Progenitor cell of endocrine pancreas (in vitro differentiated cells): ENCODE data around the gene SMIM36. TPM values are rescaled to one million over a fixed set of nuclear protein-coding genes. Genes with fewer than 3 reads are reported as not detected.

Source experiments
- DNase-seq: peaks from one replicate; pipeline ENCODE4 v3.0.0; 2021; ENCODE audit warnings: low spot score; ENCODE audit not compliant: unreplicated experiment
- H3K27ac Mint-ChIP-seq: 2 replicates; pipeline ENCODE4 v1.8.0; 2021; ENCODE audit warnings: mild to moderate bottlenecking, moderate library complexity, mixed read lengths
- H3K27me3 Mint-ChIP-seq: 2 replicates; pipeline ENCODE4 v1.8.0; 2021; ENCODE audit warnings: mixed read lengths
- H3K36me3 Mint-ChIP-seq: 2 replicates; pipeline ENCODE4 v1.8.0; 2022; ENCODE audit warnings: mixed read lengths; ENCODE audit not compliant: insufficient read depth
- H3K4me1 Mint-ChIP-seq: 2 replicates; pipeline ENCODE4 v1.8.0; 2021; ENCODE audit warnings: low read depth, mixed read lengths
- H3K4me3 Mint-ChIP-seq: 2 replicates; pipeline ENCODE4 v1.8.0; 2021; ENCODE audit warnings: low read depth, mild to moderate bottlenecking, moderate library complexity, mixed read lengths
- H3K9me3 Mint-ChIP-seq: 2 replicates; pipeline ENCODE4 v1.8.0; 2021; ENCODE audit warnings: low read depth, mixed read lengths
- CTCF ChIP-seq: fragments of 200-600 bp; sonication (generic); IDR thresholded peaks from one replicate; pipeline ENCODE4 v1.5.0; 2021; ENCODE audit warnings: antibody characterized with exemption, mild to moderate bottlenecking; ENCODE audit not compliant: unreplicated experiment
- total RNA-seq: library from RNA; stranded (reverse); gene quantifications from 2 replicates; pipeline ENCODE4 v1.2.1, GENCODE V29; 2021

Gene SMIM36
- total RNA-seq, 1 donor from 2014 or later = not detected

- no peak for TF ChIP-seq CTCF
- Mint-ChIP-seq H3K4me1 (peaks cover 19% of the 10 kb centered on the region), H3K27me3 (no peaks in the 10 kb centered on the region), H3K27ac (no peak overlapping the region), H3K9me3 (peaks cover 13% of the 10 kb centered on the region), H3K36me3 (peaks cover 25% of the 10 kb centered on the region), H3K4me3 (no peak overlapping the region)
- no peak for DNase-seq
These were observed 93.6 kb downstream of the SMIM36 start for GRCh38 chr17:55417411-55418268.

- DNase-seq = no peak
- no peaks in the 10 kb centered on the region for H3K27me3 Mint-ChIP-seq
- H3K4me1 Mint-ChIP-seq = peaks cover 19% of the 10 kb centered on the region
- H3K4me3 Mint-ChIP-seq = no peak overlapping the region
- H3K27ac Mint-ChIP-seq = no peak overlapping the region
- no peak for TF ChIP-seq CTCF
- peaks cover 13% of the 10 kb centered on the region for H3K9me3 Mint-ChIP-seq
- peaks cover 25% of the 10 kb centered on the region for H3K36me3 Mint-ChIP-seq
These were observed 94.7 kb downstream of the SMIM36 start for GRCh38 chr17:55416470-55417052.

- no peak for TF ChIP-seq CTCF
- DNase-seq = no peak
- Mint-ChIP-seq H3K4me1 (peaks cover 19% of the 10 kb centered on the region), H3K4me3 (no peak overlapping the region), H3K27me3 (no peaks in the 10 kb centered on the region), H3K9me3 (peaks cover 13% of the 10 kb centered on the region), H3K36me3 (peaks cover 28% of the 10 kb centered on the region), H3K27ac (no peak overlapping the region)
These were observed 95.3 kb downstream of the SMIM36 start for GRCh38 chr17:55416000-55416399.

GRCh38 chr17:55414983-55415382 lies 96.3 kb downstream of the SMIM36 start:
- H3K4me1 Mint-ChIP-seq = peaks cover 12% of the 10 kb centered on the region
- DNase-seq = no peak
- H3K27me3 Mint-ChIP-seq = no peaks in the 10 kb centered on the region
- H3K9me3 Mint-ChIP-seq = peaks cover 13% of the 10 kb centered on the region
- no peak overlapping the region for H3K27ac Mint-ChIP-seq
- no peak for TF ChIP-seq CTCF
- H3K4me3 Mint-ChIP-seq = no peak overlapping the region
- H3K36me3 Mint-ChIP-seq = peaks cover 32% of the 10 kb centered on the region

- Mint-ChIP-seq H3K27ac (no peak overlapping the region), H3K4me1 (peaks cover 7% of the 10 kb centered on the region), H3K4me3 (no peak overlapping the region), H3K27me3 (no peaks in the 10 kb centered on the region), H3K36me3 (peaks cover 32% of the 10 kb centered on the region), H3K9me3 (peaks cover 13% of the 10 kb centered on the region)
- no peak for DNase-seq
- TF ChIP-seq CTCF = no peak
These were observed 97.3 kb downstream of the SMIM36 start for GRCh38 chr17:55413825-55414489.
